ENCODE measurements around the gene RER1. TPM values are rescaled to one million over a fixed set of nuclear protein-coding genes. Genes with fewer than 3 reads are reported as not detected.

Gene RER1
- polyA plus RNA-seq, 1 donor from 2014 or later: 58.7 TPM

GRCh38 chr1:2356401-2356800 lies 35.2 kb upstream of the RER1 start:
- Histone ChIP-seq H3F3A (ENCODE audit: insufficient read depth, low read length, poor library complexity, severe bottlenecking) (no peaks in the 10 kb centered on the region), H3K4me2 (ENCODE audit: low read length) (no peak overlapping the region), H3K27ac (ENCODE audit: low read length) (no peak overlapping the region), H3K9me2 (ENCODE audit: insufficient read depth, low read length) (no peaks in the 10 kb centered on the region), H2AFZ (ENCODE audit: low read depth, low read length) (no peak overlapping the region), H3K27me3 (ENCODE audit: insufficient read depth, low read depth, low read length) (no peaks in the 10 kb centered on the region), H4K20me1 (ENCODE audit: insufficient read depth) (no peaks in the 10 kb centered on the region), H3K79me2 (replicated peaks; ENCODE audit: insufficient read depth, low read length) (no peaks in the 10 kb centered on the region), H3K4me3 (ENCODE audit: low read length) (no peak overlapping the region), H3K9me3 (ENCODE audit: low read length) (no peaks in the 10 kb centered on the region), H3K9ac (ENCODE audit: low read length) (no peak overlapping the region), H3K36me3 (ENCODE audit: insufficient read depth, low read length) (no peaks in the 10 kb centered on the region)
- TF ChIP-seq EP300 (conservative IDR thresholded peaks at IDR 0.05; ENCODE audit: poor library complexity, severe bottlenecking): no peak
- TF ChIP-seq REST (IDR thresholded peaks at IDR 0.05; ENCODE audit: borderline replicate concordance): no peak
- no peak for TF ChIP-seq SMC3 (conservative IDR thresholded peaks at IDR 0.05; ENCODE audit: poor library complexity)
- no peak for TF ChIP-seq EZH2 (IDR thresholded peaks at IDR 0.05; ENCODE audit: borderline replicate concordance, insufficient read depth, low read length, poor library complexity, severe bottlenecking)
- TF ChIP-seq MXI1 (conservative IDR thresholded peaks at IDR 0.05; ENCODE audit: poor library complexity, severe bottlenecking): no peak
- no peak for TF ChIP-seq RAD21 (conservative IDR thresholded peaks at IDR 0.05)
- no peak for TF ChIP-seq CTCF (IDR thresholded peaks at IDR 0.05; ENCODE audit: poor library complexity, severe bottlenecking)
- TF ChIP-seq POLR2AphosphoS5 (IDR thresholded peaks at IDR 0.05): no peak
- no peak for TF ChIP-seq TAF1 (IDR thresholded peaks at IDR 0.05; ENCODE audit: low read depth)

DNA sequence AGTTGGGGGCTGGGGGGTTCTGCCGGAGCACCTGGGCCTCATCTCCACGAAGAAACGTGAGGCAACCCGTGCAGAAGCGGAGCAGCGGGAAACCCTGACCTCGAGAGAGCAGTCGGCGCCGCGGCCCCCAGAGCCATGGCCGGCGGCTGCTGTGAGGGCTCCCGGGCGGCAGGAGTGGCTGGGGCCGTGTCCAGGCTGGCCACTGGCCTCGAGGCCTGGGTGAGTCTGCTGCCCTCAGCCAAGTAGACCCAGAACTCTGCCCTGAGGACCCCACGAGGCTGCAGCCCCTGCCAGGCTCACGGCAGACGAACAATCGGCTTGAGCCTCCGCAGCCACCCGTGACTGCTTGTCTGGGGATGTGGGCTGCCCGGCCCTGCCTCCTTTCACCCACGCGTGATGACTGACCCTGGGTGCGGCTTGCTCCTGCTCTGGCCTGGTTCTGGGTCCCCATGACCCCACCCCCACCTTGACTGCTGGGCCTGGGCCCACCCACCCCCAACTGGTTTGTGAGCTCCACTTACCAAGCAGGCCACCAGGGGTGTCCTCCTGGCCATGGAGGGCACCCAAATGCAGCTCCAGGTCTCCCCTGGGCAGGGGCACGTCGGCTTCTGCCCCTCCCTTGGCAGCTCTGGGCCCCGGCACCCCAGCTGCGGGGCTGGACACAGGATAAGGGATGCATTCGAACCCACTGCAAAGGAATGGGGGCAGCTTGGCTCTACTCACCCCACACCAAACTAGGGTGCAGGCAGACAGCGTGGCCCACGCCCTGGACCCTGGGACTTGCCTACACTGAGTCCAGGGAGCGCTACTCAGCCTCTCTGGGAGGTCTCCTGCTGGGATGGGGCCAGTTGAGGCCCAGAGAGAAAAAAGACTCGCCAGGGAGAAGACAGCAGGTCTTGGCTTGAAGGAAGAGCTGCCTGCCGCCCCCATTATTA lies 34.5 kb upstream of the RER1 start:
- Histone ChIP-seq H3F3A (ENCODE audit: insufficient read depth, low read length, poor library complexity, severe bottlenecking) (no peaks in the 10 kb centered on the region), H3K36me3 (ENCODE audit: insufficient read depth, low read length) (no peaks in the 10 kb centered on the region), H3K27me3 (ENCODE audit: insufficient read depth, low read depth, low read length) (no peaks in the 10 kb centered on the region), H3K9ac (ENCODE audit: low read length) (no peak overlapping the region), H4K20me1 (ENCODE audit: insufficient read depth) (no peaks in the 10 kb centered on the region), H3K9me3 (ENCODE audit: low read length) (no peaks in the 10 kb centered on the region), H3K4me3 (ENCODE audit: low read length) (no peak overlapping the region), H2AFZ (ENCODE audit: low read depth, low read length) (no peak overlapping the region), H3K79me2 (replicated peaks; ENCODE audit: insufficient read depth, low read length) (no peaks in the 10 kb centered on the region), H3K9me2 (ENCODE audit: insufficient read depth, low read length) (no peaks in the 10 kb centered on the region), H3K4me2 (ENCODE audit: low read length) (no peak overlapping the region), H3K27ac (ENCODE audit: low read length) (no peak overlapping the region)
- TF ChIP-seq TAF1 (IDR thresholded peaks at IDR 0.05; ENCODE audit: low read depth): no peak
- no peak for TF ChIP-seq EZH2 (IDR thresholded peaks at IDR 0.05; ENCODE audit: borderline replicate concordance, insufficient read depth, low read length, poor library complexity, severe bottlenecking)
- no peak for TF ChIP-seq SMC3 (conservative IDR thresholded peaks at IDR 0.05; ENCODE audit: poor library complexity)
- TF ChIP-seq RAD21 (conservative IDR thresholded peaks at IDR 0.05): no peak
- no peak for TF ChIP-seq REST (IDR thresholded peaks at IDR 0.05; ENCODE audit: borderline replicate concordance)
- no peak for TF ChIP-seq CTCF (IDR thresholded peaks at IDR 0.05; ENCODE audit: poor library complexity, severe bottlenecking)
- TF ChIP-seq POLR2AphosphoS5 (IDR thresholded peaks at IDR 0.05): no peak
- TF ChIP-seq MXI1 (conservative IDR thresholded peaks at IDR 0.05; ENCODE audit: poor library complexity, severe bottlenecking): no peak
- no peak for TF ChIP-seq EP300 (conservative IDR thresholded peaks at IDR 0.05; ENCODE audit: poor library complexity, severe bottlenecking)
